GM19351 (cell line): ENCODE results near the gene CFAP97D2.
"Not testable (repeated sequence)": the region's sequence is repeated elsewhere in the genome, so short reads cannot be mapped to it uniquely, and the experiment has no call there.

ENCODE experiments used
- ATAC-seq: cut with Tn5 transposase; IDR thresholded peaks from one replicate; pipeline ENCODE4 v1.9.1; 2021; ENCODE audit warnings: mild to moderate bottlenecking, moderate library complexity; ENCODE audit not compliant: unreplicated experiment

CFAP97D2 gene

GRCh38 chr13:114263578-114263977 is 84.5 kb downstream of the CFAP97D2 start:
- no peak for ATAC-seq

- not testable (repeated sequence) for ATAC-seq
These were observed 85.3 kb downstream of the CFAP97D2 start for GRCh38 chr13:114264313-114264712.

GRCh38 chr13:114264886-114265611 is 86.0 kb downstream of the CFAP97D2 start:
- ATAC-seq, result no peak

GRCh38 chr13:114266241-114266640 is 87.2 kb downstream of the CFAP97D2 start:
- ATAC-seq, result no peak

- ATAC-seq, result no peak
These were observed 89.6 kb downstream of the CFAP97D2 start for GRCh38 chr13:114268344-114269280.

- ATAC-seq, result no peak
These were observed 90.3 kb downstream of the CFAP97D2 start for GRCh38 chr13:114269281-114269770.
